Gastroesophageal sphincter (tissue), 3 donors: ENCODE results near the gene RIN2.

Experiments used
- CTCF ChIP-seq, 4 experiments: fragments of 200-600 bp in 2 of 4; fragments of 450-650 bp in 2 of 4; sonication (generic) in 1 of 4; IDR thresholded peaks; one replicate each; pipeline ENCODE4 v1.5.1; 2017 to 2019; ENCODE audit warnings: antibody characterized with exemption in 4 of 4, mild to moderate bottlenecking in 2 of 4, moderate library complexity in 2 of 4
- POLR2AphosphoS5 ChIP-seq: sonication (generic); formaldehyde crosslinking; IDR thresholded peaks from one replicate; pipeline ENCODE4 v1.6.1; 2017; ENCODE audit warnings: antibody characterized with exemption

- TF ChIP-seq CTCF (IDR thresholded peaks at IDR 0.05) = no peak
- TF ChIP-seq POLR2AphosphoS5 = no peak
These were observed 7.9 kb downstream of the RIN2 start for GRCh38 chr20:19765913-19766312.
